HAP-1 (cell line): ENCODE measurements around the gene CALML5.

ENCODE experiments used
- DNase-seq, 2 experiments: peaks; one replicate each; pipeline ENCODE4 v3.0.0-alpha.2; 2016 to 2020; ENCODE audit warnings: low spot score in 2 of 2
- H3K27me3 ChIP-seq: fragments of 250-450 bp; sonication (Bioruptor Pico); 2 replicates; pipeline ENCODE4 v1.5.1; 2020; ENCODE audit warnings: low read depth, mild to moderate bottlenecking, moderate library complexity
- H3K36me3 ChIP-seq: fragments of 250-450 bp; sonication (Bioruptor Pico); replicated peaks from 2 replicates; pipeline ENCODE4 v1.5.1; 2020; ENCODE audit warnings: mild to moderate bottlenecking
- H3K4me1 ChIP-seq: fragments of 250-450 bp; sonication (Bioruptor Pico); 2 replicates; pipeline ENCODE4 v1.5.1; 2020; ENCODE audit warnings: mild to moderate bottlenecking
- H3K4me3 ChIP-seq: fragments of 250-450 bp; sonication (Bioruptor Pico); 2 replicates; pipeline ENCODE4 v1.5.1; 2020; ENCODE audit warnings: mild to moderate bottlenecking, moderate library complexity
- H3K9me3 ChIP-seq: fragments of 250-450 bp; sonication (Bioruptor Pico); 2 replicates; pipeline ENCODE4 v1.5.1; 2020; ENCODE audit warnings: mild to moderate bottlenecking, moderate library complexity
- in situ Hi-C: fragments of 300-500 bp; cut with MboI; formaldehyde crosslinking; loops from 3 replicates; pipeline ENCODE4 v1.14.3; 2020; ENCODE audit warnings: low sequenced_read_pairs, inconsistent platforms, mixed read lengths

The CALML5 gene

GRCh38 chr10:5496261-5497250 lies 2.8 kb downstream of the CALML5 start:
- H3K36me3 ChIP-seq = no peaks in the 10 kb centered on the region
- no peak for DNase-seq
- H3K27me3 ChIP-seq = peaks cover 11% of the 10 kb centered on the region; the same call in 1 of the 2 replicates
- no peaks in the 10 kb centered on the region for H3K4me1 ChIP-seq
- no peak overlapping the region for H3K4me3 ChIP-seq
- in situ Hi-C loops = no loop called here
- no peaks in the 10 kb centered on the region for H3K9me3 ChIP-seq

DNA sequence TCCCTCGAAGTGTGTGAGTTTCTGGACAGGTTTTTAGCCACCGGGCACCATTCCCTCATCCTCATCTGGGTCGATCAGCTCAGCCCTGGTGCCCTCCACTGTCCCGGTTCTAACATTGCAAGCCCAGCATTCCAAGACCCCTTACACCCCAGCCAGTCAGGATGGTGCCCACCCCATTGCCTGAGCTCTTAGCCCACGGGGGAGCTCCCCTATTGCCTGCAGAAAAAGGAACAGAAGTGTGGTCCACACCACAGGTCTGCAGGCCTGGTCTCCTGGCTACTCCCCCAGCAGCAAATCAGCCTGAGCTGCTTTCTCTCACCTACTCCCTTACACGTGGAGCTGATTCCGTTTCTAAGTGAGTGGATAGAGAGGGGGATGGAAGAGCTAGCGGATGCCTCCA lies 4.8 kb downstream of the CALML5 start:
- no peak for DNase-seq
- in situ Hi-C loops = no loop called here
- Histone ChIP-seq H3K4me3 (no peak overlapping the region), H3K9me3 (no peaks in the 10 kb centered on the region), H3K36me3 (no peaks in the 10 kb centered on the region), H3K27me3 (no peaks in the 10 kb centered on the region), H3K4me1 (no peaks in the 10 kb centered on the region)

DNA sequence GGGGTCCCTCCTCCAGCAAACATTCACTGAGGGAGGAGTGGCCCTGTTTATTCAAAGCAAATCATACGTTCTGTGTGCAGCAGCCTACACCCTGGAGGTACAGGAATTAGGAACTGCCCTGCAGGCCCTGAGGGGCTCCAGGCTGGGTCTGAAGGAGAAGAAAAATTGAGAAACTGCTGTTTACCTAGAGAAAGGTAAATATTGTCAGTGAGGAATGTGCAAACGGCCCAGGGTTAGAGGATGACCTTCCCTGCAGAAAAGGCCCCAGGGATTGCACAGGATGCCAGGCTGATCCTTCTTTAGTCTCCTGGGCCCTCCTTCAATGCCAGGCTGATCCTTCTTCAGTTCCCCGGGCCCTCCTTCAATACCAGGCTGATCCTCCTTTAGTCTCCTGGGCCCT lies 5.7 kb downstream of the CALML5 start:
- Histone ChIP-seq H3K4me1 (no peaks in the 10 kb centered on the region), H3K9me3 (no peaks in the 10 kb centered on the region), H3K36me3 (no peaks in the 10 kb centered on the region), H3K4me3 (no peak overlapping the region), H3K27me3 (no peaks in the 10 kb centered on the region)
- no peak for DNase-seq
- in situ Hi-C loops = no loop called here

GRCh38 chr10:5492929-5493576 lies 6.3 kb downstream of the CALML5 start:
- in situ Hi-C loops = no loop called here
- Histone ChIP-seq H3K9me3 (no peaks in the 10 kb centered on the region), H3K4me3 (no peak overlapping the region), H3K27me3 (no peaks in the 10 kb centered on the region), H3K36me3 (no peaks in the 10 kb centered on the region), H3K4me1 (no peaks in the 10 kb centered on the region)
- no peak for DNase-seq

GRCh38 chr10:5492322-5492855 lies 7.0 kb downstream of the CALML5 start:
- DNase-seq = no peak
- no peaks in the 10 kb centered on the region for H3K4me1 ChIP-seq
- H3K36me3 ChIP-seq = no peaks in the 10 kb centered on the region
- no peaks in the 10 kb centered on the region for H3K27me3 ChIP-seq
- H3K4me3 ChIP-seq = no peak overlapping the region
- H3K9me3 ChIP-seq = no peaks in the 10 kb centered on the region
- in situ Hi-C loops = no loop called here

GRCh38 chr10:5491477-5491876 lies 7.9 kb downstream of the CALML5 start:
- no peaks in the 10 kb centered on the region for H3K36me3 ChIP-seq
- H3K27me3 ChIP-seq = no peaks in the 10 kb centered on the region
- DNase-seq = no peak
- no peaks in the 10 kb centered on the region for H3K9me3 ChIP-seq
- no peak overlapping the region for H3K4me3 ChIP-seq
- in situ Hi-C loops = no loop called here
- H3K4me1 ChIP-seq = no peaks in the 10 kb centered on the region

- in situ Hi-C loops = no loop called here
- Histone ChIP-seq H3K4me1 (no peaks in the 10 kb centered on the region), H3K4me3 (no peak overlapping the region), H3K27me3 (no peaks in the 10 kb centered on the region), H3K9me3 (no peaks in the 10 kb centered on the region), H3K36me3 (no peaks in the 10 kb centered on the region)
- DNase-seq = no peak
Measured at GRCh38 chr10:5490698-5491464, 8.5 kb downstream of the CALML5 start.

GRCh38 chr10:5490032-5490431 lies 9.3 kb downstream of the CALML5 start:
- DNase-seq = no peak
- H3K27me3 ChIP-seq = no peaks in the 10 kb centered on the region
- H3K4me3 ChIP-seq = no peak overlapping the region
- no peaks in the 10 kb centered on the region for H3K9me3 ChIP-seq
- H3K4me1 ChIP-seq = no peaks in the 10 kb centered on the region
- H3K36me3 ChIP-seq = no peaks in the 10 kb centered on the region
- in situ Hi-C loops = no loop called here

- no peak overlapping the region for H3K4me3 ChIP-seq
- H3K4me1 ChIP-seq = no peaks in the 10 kb centered on the region
- H3K36me3 ChIP-seq = no peaks in the 10 kb centered on the region
- no peaks in the 10 kb centered on the region for H3K27me3 ChIP-seq
- H3K9me3 ChIP-seq = no peaks in the 10 kb centered on the region
- DNase-seq = no peak
- in situ Hi-C loops = no loop called here
Measured at GRCh38 chr10:5488272-5489161, 10.9 kb downstream of the CALML5 start.

DNA sequence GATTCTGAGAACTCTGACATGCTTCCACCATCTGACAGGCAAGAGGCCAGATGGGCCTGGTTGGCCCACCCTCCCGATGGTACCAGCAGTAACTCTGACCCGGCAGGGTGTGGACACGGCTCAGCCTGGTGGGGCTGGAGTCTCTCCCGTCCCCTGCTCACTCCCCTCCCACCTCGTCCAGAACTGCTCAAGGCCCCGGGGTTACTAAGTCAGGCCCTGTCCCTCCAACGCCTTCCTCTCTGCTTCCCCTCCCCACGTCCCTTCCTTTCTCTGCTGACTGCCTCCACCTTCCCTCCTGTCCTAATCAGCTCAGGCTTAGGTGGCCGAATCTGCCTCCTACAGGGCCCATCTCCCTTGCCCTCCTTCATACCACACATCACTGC lies 12.5 kb downstream of the CALML5 start:
- Histone ChIP-seq H3K4me1 (no peaks in the 10 kb centered on the region), H3K4me3 (no peak overlapping the region), H3K9me3 (no peaks in the 10 kb centered on the region; the same call in 1 of the 2 replicates), H3K36me3 (no peaks in the 10 kb centered on the region), H3K27me3 (no peaks in the 10 kb centered on the region)
- no peak for DNase-seq
- in situ Hi-C loops = no loop called here

DNA sequence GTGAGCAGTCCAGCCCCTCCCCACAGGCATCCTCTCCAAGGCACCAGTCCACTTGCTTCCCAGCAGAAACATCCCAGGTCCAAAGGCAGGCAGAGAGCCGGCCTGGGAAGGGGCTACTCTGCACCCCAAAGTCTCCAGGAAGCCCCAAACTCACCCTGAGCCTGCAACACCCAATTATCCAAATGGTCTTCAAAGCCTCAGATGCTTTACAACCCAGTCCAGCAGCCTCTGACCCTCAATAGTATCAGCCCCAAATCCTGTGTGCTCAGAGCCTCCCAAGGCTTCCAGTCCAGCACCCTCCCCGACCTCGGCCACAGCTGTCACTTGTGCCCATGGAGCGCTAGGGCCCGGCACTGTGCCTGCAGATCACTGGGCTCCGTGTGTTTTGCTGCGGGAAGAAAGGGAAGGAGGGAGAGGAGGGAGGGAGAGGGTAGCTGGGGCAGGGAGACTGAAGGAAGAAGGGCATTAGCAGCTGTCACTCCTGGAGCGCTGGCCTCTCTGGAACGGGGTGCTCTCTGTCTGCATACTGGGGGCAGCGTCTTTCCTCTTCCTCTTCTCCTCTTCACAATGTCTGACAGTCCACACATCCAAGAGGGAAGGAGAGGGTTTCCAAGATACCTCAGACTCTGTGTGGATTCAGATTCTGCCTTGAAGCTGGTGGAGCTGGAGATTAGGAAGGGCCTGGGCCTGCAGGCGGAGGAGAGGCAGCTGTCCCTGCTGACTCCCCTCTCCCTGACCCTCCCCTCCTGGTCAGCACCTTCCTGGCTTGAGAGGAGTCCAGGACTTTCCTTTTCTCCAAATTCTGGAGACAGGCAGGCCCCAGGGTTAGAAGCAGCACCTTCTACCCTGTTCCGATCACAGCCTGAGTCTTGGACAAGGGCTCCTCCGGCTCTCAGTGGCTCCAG lies 13.2 kb downstream of the CALML5 start:
- DNase-seq = no peak
- Histone ChIP-seq H3K4me1 (no peaks in the 10 kb centered on the region), H3K36me3 (no peaks in the 10 kb centered on the region), H3K4me3 (no peak overlapping the region), H3K27me3 (no peaks in the 10 kb centered on the region), H3K9me3 (no peaks in the 10 kb centered on the region; the same call in 1 of the 2 replicates)
- in situ Hi-C loops = no loop called here

- DNase-seq = no peak
- no peaks in the 10 kb centered on the region for H3K36me3 ChIP-seq
- in situ Hi-C loops = no loop called here
- no peaks in the 10 kb centered on the region; the same call in 1 of the 2 replicates for H3K9me3 ChIP-seq
- H3K27me3 ChIP-seq = no peaks in the 10 kb centered on the region
- no peaks in the 10 kb centered on the region for H3K4me1 ChIP-seq
- no peak overlapping the region for H3K4me3 ChIP-seq
Measured at GRCh38 chr10:5485290-5485689, 14.1 kb downstream of the CALML5 start.
